SU-DHL-6 (cell line): Measurements from ENCODE around the gene ZNF575.

Source experiments
- H2AFZ ChIP-seq: fragments of 200-600 bp; sonication (generic); 2 replicates; pipeline ENCODE4 v1.6.1; 2014; ENCODE audit warnings: low read depth, mild to moderate bottlenecking, moderate library complexity, mixed read lengths, antibody characterized with exemption, low read length; ENCODE audit not compliant: severe bottlenecking
- H3F3A ChIP-seq: fragments of 200-600 bp; shearing (Covaris generic); 2 replicates; pipeline ENCODE4 v1.6.0; 2016; ENCODE audit warnings: antibody characterized with exemption, mild to moderate bottlenecking; ENCODE audit not compliant: insufficient read depth
- H3K27ac ChIP-seq: fragments of 200-600 bp; sonication (generic); 2 replicates; pipeline ENCODE4 v1.5.1; 2016; ENCODE audit warnings: low read depth, mild to moderate bottlenecking, low read length, moderate library complexity, mixed read lengths
- H3K27me3 ChIP-seq: fragments of 200-600 bp; sonication (generic), shearing (Covaris generic); 2 replicates; pipeline ENCODE4 v1.6.0; 2014; ENCODE audit warnings: mild to moderate bottlenecking, low read length
- H3K36me3 ChIP-seq: fragments of 200-600 bp; sonication (generic); 2 replicates; pipeline ENCODE4 v1.6.1; 2014; ENCODE audit warnings: mild to moderate bottlenecking, low read length, mixed read lengths
- H3K4me2 ChIP-seq: fragments of 300-600, 200-600 bp; shearing (Covaris generic), sonication (generic); 2 replicates; pipeline ENCODE4 v1.6.0; 2014; ENCODE audit warnings: low read length, low read depth, mild to moderate bottlenecking; ENCODE audit not compliant: poor library complexity, severe bottlenecking
- H3K4me3 ChIP-seq: fragments of 200-600 bp; sonication (generic); 2 replicates; pipeline ENCODE4 v1.5.1; 2014; ENCODE audit warnings: antibody characterized with exemption, low read length, mild to moderate bottlenecking, mixed read lengths; ENCODE audit not compliant: insufficient read depth, poor library complexity, severe bottlenecking
- H3K79me2 ChIP-seq: fragments of 200-600 bp; sonication (generic); 2 replicates; pipeline ENCODE4 v1.6.1; 2014; ENCODE audit warnings: mild to moderate bottlenecking, low read length, moderate library complexity; ENCODE audit not compliant: insufficient read depth
- H3K9ac ChIP-seq: fragments of 200-600 bp; sonication (generic); 2 replicates; pipeline ENCODE4 v1.7.0; 2014; ENCODE audit warnings: mild to moderate bottlenecking, low read length
- H3K9me2 ChIP-seq: fragments of 200-600 bp; sonication (generic); replicated peaks from 2 replicates; pipeline ENCODE4 v1.6.1; 2014; ENCODE audit warnings: low read length; ENCODE audit not compliant: insufficient read depth
- H3K9me3 ChIP-seq: fragments of 200-600 bp; sonication (generic); 2 replicates; pipeline ENCODE4 v1.6.1; 2014; ENCODE audit warnings: low read length, mixed read lengths; ENCODE audit not compliant: insufficient read depth
- H4K20me1 ChIP-seq: fragments of 200-600 bp; sonication (generic); 2 replicates; pipeline ENCODE4 v1.6.1; 2014; ENCODE audit warnings: low read depth, mild to moderate bottlenecking, antibody characterized with exemption, low read length, moderate library complexity, mixed read lengths
- CTCF ChIP-seq: fragments of 200-600 bp; sonication (generic); IDR thresholded peaks from one replicate; pipeline ENCODE4 v1.5.1; 2017; ENCODE audit warnings: antibody characterized with exemption, mild to moderate bottlenecking, low read length, moderate library complexity; ENCODE audit not compliant: insufficient read depth, poor library complexity, severe bottlenecking
- EZH2phosphoT487 ChIP-seq: fragments of 200-600 bp; sonication (generic), shearing (Covaris generic); conservative IDR thresholded peaks from 2 replicates; pipeline ENCODE4 v1.6.1; 2018; ENCODE audit warnings: mild to moderate bottlenecking, antibody characterized with exemption, low read length, moderate library complexity, mixed read lengths

ZNF575 gene

GRCh38 chr19:43540381-43540780 is 7.4 kb downstream of the ZNF575 start:
- Histone ChIP-seq H3F3A (peaks cover 8% of the 10 kb centered on the region; the same call in 1 of the 2 replicates), H3K4me2 (no peak overlapping the region), H3K27me3 (no peaks in the 10 kb centered on the region), H3K36me3 (peaks cover 5% of the 10 kb centered on the region), H3K27ac (no peak overlapping the region), H3K9ac (no peak overlapping the region), H3K4me3 (no peak overlapping the region), H3K9me3 (no peaks in the 10 kb centered on the region), H3K9me2 (no peaks in the 10 kb centered on the region), H2AFZ (no peak overlapping the region), H4K20me1 (no peaks in the 10 kb centered on the region), H3K79me2 (no peaks in the 10 kb centered on the region)
- no peak for TF ChIP-seq CTCF
- no peak for TF ChIP-seq EZH2phosphoT487

GRCh38 chr19:43541920-43542650 is 9.1 kb downstream of the ZNF575 start:
- no peaks in the 10 kb centered on the region for H3K27me3 ChIP-seq
- H3K79me2 ChIP-seq, result no peaks in the 10 kb centered on the region
- H3K9me3 ChIP-seq, result no peaks in the 10 kb centered on the region
- no peak overlapping the region for H3K27ac ChIP-seq
- H3K36me3 ChIP-seq, result peaks cover 5% of the 10 kb centered on the region
- TF ChIP-seq CTCF (no peak), EZH2phosphoT487 (no peak)
- no peaks in the 10 kb centered on the region for H3F3A ChIP-seq
- no peak overlapping the region for H3K4me2 ChIP-seq
- H4K20me1 ChIP-seq, result no peaks in the 10 kb centered on the region
- H3K9me2 ChIP-seq, result no peaks in the 10 kb centered on the region
- H2AFZ ChIP-seq, result no peak overlapping the region
- no peak overlapping the region for H3K9ac ChIP-seq
- H3K4me3 ChIP-seq, result no peak overlapping the region

GRCh38 chr19:43544077-43544476 is 11.1 kb downstream of the ZNF575 start:
- Histone ChIP-seq H3K4me3 (no peak overlapping the region), H3K9me2 (no peaks in the 10 kb centered on the region), H3K9ac (no peak overlapping the region), H3K27ac (no peak overlapping the region), H3K9me3 (no peaks in the 10 kb centered on the region), H3K36me3 (peaks cover 2% of the 10 kb centered on the region), H3K27me3 (no peaks in the 10 kb centered on the region), H4K20me1 (no peaks in the 10 kb centered on the region), H3K4me2 (no peak overlapping the region), H3K79me2 (no peaks in the 10 kb centered on the region), H3F3A (no peaks in the 10 kb centered on the region), H2AFZ (no peak overlapping the region)
- TF ChIP-seq EZH2phosphoT487 (no peak), CTCF (no peak)
